Jurkat, Clone E6-1 (cell line): ENCODE measurements around the gene POU4F2. TPM values are rescaled to one million over a fixed set of nuclear protein-coding genes. Genes with fewer than 3 reads are reported as not detected.

Experiments used
- DNase-seq: peaks from one replicate; pipeline ENCODE4 v3.0.0-alpha.2; 2011; ENCODE audit warnings: low read depth, low spot score
- H3K4me3 ChIP-seq: 2 replicates; pipeline ENCODE4 v1.5.1; 2011; ENCODE audit warnings: mild to moderate bottlenecking, low read length, control low read depth, moderate library complexity
- polyA plus RNA-seq: library from polyadenylated mRNA; unstranded; fragments of >200 nt; gene quantifications from one replicate; pipeline ENCODE4 v1.2.1, GENCODE V29; 2012; ENCODE audit warnings: missing spikeins; ENCODE audit not compliant: insufficient read length, insufficient read depth

Gene POU4F2
- not detected for polyA plus RNA-seq

DNA sequence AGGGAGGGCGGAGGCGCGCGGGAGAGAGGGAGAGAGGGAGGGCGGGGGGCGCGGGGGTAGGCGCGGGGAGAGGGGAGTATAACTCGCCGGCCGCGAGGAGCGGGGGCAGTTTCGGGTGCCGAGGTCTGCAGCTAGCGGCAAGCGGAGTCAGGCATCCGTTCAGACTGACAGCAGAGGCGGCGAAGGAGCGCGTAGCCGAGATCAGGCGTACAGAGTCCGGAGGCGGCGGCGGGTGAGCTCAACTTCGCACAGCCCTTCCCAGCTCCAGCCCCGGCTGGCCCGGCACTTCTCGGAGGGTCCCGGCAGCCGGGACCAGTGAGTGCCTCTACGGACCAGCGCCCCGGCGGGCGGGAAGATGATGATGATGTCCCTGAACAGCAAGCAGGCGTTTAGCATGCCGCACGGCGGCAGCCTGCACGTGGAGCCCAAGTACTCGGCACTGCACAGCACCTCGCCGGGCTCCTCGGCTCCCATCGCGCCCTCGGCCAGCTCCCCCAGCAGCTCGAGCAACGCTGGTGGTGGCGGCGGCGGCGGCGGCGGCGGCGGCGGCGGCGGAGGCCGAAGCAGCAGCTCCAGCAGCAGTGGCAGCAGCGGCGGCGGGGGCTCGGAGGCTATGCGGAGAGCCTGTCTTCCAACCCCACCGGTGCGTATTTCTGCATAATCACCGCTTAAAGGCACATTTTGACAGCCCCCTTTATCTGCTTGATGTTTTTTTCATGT is at the start of gene POU4F2:
Gene POU4F2, plus strand, starts transcription at position 108 of the 720 bp plus-strand sequence. Its CDS starts 248 bp downstream, at position 356.
- no peak for DNase-seq
- no peak within 1 kb of the TSS for H3K4me3 ChIP-seq

GRCh38 chr4:146590801-146591200 is 47.9 kb upstream of the POU4F2 start:
- no peak overlapping the region for H3K4me3 ChIP-seq
- DNase-seq, result no peak

GRCh38 chr4:146592019-146592418 is 46.7 kb upstream of the POU4F2 start:
- H3K4me3 ChIP-seq, result no peak overlapping the region
- no peak for DNase-seq

- DNase-seq, result no peak
- no peak overlapping the region for H3K4me3 ChIP-seq
These were observed 5.8 kb upstream of the POU4F2 start for GRCh38 chr4:146632770-146633470.

- H3K4me3 ChIP-seq, result no peak overlapping the region
- DNase-seq, result no peak
These were observed 5.3 kb upstream of the POU4F2 start for GRCh38 chr4:146633471-146633800.

DNA sequence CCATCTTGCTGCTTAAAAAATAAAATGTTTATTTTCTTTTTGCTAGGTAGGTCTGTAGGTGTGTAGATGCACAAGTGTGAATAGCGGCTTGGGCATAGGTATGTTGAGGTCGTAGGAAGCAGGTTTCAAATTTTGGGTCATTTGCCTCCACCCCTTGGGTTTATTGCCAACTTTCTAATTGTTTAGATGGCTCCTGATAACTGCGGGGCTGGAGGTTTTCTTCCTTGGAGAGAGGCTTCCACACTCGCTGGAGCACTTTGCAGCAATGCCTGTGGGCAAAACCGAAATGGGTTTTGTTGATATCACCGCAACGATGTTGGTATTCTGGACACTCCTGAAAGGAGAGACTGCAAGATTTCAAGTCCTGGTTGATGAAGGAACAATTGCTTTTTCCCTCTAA is 3.9 kb upstream of the POU4F2 start:
- no peak overlapping the region for H3K4me3 ChIP-seq
- DNase-seq, result no peak

GRCh38 chr4:146637621-146638332 is 916 bp upstream of the POU4F2 start:
- no peak for DNase-seq
- H3K4me3 ChIP-seq, result no peak overlapping the region

DNA sequence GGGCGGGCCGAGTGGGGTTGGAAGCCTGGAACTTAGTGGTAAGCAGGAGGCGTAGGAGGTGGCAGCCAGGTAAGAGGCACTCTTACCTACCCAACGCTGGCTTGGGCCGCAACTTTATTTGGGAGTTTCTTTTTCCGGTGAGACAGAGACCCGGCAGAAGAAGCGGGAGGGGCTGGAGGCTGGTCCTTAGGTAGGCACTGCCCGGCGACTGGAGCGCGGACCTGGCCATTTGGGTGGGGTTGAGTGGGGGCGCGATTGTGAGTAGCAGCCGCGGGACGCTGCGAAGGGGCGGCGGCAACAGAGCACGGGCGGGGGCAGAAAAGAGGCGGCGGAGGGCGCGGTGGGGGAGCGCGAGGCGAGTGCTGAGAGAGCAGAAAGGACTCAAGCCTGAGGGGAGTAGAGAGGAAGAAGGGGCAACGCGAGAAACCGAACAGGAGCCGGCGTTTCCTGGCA is 334 bp upstream of the POU4F2 start:
- no peak for DNase-seq
- H3K4me3 ChIP-seq, result no peak overlapping the region

GRCh38 chr4:146639506-146639932 is 826 bp downstream of the POU4F2 start:
- DNase-seq, result no peak
- no peak overlapping the region for H3K4me3 ChIP-seq

DNA sequence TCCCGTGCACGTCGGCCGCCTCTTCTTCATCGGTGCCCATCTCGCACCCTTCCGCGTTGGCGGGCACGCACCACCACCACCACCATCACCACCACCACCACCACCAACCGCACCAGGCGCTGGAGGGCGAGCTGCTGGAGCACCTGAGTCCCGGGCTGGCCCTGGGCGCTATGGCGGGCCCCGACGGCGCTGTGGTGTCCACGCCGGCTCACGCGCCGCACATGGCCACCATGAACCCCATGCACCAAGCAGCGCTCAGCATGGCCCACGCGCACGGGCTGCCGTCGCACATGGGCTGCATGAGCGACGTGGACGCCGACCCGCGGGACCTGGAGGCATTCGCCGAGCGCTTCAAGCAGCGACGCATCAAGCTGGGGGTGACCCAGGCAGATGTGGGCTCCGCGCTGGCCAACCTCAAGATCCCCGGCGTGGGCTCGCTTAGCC is 1.4 kb downstream of the POU4F2 start:
- no peak overlapping the region for H3K4me3 ChIP-seq
- no peak for DNase-seq

- no peak overlapping the region for H3K4me3 ChIP-seq
- no peak for DNase-seq
These were observed 1.9 kb downstream of the POU4F2 start for GRCh38 chr4:146640465-146641061.

DNA sequence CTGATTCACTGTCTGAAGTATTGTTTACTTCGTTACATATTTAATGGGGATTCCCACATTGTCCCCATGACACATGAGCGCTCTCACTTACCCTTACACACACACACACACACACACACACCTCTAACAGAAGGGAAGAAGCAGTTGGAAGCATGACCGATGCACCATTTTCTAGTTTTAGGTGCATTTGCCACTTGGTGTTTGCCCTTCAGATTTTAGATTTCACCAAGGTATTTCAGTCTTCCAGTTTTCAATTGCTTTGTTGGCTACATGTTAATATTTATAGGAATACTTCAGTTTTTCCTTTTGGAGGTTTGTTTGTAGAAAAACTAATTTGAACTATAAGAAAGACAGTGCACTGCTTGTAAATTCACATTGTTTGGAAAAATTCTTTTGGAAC is 3.1 kb downstream of the POU4F2 start:
- no peak for DNase-seq
- no peak overlapping the region for H3K4me3 ChIP-seq

DNA sequence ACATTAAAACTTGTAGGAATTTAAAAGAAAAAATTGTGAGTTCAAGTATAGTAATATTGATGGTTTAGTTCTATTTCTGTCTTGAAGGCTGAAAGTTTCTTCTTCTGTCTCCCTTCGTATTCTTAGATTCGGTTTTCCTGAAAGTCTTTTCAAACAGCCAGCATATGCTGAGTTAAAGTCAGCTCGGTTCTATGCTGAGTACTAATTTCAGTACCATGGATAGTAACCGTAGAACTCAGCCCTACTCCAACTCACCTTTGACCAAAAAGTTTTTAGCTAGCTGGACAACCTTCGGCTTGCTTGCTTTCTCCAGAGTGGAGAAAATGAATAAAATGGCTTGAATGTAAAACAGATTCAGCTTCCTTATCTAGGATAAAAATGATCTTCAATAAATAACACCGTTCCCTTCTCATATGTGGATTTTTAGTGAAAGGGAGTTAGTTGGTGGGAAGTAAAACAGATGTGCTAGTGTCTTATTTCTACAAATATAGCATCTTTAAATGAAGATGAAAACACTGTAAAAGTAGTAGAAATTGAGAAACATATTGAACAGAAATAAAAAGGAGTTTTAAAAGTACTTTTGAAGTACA is 5.2 kb downstream of the POU4F2 start:
- DNase-seq, result peak; percentile 25
- H3K4me3 ChIP-seq, result no peak overlapping the region

DNA sequence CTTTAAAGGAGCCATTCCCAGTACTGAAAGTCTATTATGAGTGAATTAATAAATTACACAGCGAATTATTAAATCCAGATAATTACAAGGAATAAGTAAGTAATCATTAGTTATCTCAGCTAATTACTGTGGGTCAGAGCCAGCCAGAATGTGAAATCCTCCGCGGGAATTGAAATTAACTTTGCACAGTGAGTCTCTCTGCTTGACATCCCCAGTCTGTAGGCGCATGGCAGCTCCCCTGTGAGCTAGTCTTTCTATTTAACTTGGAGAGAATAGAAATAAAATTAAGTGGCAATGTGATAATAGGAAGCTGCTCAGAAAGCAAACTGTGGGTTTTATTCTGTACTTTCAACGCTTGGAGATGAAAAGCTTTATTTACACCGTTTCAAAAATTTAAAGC is 7.2 kb downstream of the POU4F2 start:
- H3K4me3 ChIP-seq, result no peak overlapping the region
- no peak for DNase-seq

DNA sequence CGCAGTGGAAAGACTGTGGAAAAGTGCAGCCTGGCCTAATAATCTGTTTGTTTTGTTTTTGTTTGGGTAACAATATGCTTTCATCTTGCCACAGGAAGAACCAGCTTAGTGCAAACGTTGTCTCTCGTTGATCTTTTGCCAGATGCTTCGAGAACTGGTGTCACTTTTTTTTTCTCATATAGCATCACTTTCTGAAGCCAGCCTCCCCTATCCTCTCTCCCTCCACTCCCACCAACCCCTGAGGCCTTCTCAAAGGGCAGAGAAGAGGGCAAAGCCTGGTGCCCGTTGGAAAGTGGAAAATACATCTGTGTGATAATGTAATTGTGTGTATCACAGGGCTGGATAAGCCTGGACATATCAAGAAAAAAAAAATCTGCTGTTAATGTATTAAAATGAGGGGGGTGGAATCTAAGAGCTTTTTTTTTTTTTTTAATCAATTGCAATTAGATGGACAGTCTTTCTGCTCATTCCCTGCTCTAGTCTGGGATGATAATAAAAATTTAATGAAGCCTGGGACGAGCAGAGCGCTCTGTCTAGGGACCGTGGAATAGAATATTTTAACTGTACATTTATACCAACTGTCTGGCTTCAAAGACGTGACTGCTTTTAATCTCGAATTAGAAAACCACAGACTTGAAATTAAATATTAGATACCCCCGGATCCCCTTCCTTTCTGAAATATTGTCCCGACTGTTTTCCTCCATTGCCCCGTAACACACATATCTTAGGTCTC is 8.1 kb downstream of the POU4F2 start:
- DNase-seq, result peak; percentile 2
- no peak overlapping the region for H3K4me3 ChIP-seq

DNA sequence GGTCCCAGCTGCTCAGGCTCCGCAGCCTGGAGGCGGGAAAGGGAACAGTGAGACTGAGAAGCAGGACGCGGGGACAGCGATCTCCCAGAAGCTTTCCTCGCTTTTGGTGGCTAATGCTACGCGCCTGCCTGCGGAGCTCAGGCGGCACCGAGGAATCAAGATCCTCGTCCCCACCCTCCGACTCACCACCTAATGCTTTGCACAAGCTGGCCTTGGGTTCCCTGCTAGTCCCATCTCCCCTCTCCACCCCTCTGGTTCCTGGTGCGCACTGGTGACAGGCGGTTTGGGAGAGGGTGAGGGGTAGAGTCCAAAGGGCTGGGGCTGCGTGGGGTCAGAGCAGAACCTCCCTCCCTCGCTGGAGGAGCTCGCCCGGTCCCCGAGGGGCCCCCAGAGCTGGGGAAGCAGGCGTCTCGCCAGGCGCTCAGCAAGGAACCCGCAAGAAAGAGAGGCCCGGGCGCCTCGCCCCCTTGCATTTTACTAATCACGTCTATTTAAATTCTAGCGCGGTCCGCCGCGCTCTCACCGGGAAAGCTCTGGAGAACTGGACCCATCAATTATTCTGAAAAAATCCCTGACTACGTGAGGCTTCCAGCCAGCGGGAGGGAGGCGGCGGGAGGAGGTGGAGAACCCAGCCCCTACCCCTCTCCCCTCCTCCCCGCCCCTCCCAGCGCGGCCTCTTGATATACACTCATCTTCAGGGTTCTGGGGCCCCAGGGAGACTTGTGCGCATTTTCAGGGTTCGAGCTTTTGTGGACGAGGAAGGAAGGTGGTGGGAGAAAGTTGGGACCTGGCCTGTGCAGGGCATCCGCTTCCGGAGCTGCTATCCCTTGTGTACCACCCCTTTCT is 9.1 kb downstream of the POU4F2 start:
- no peak for DNase-seq
- H3K4me3 ChIP-seq, result no peak overlapping the region

DNA sequence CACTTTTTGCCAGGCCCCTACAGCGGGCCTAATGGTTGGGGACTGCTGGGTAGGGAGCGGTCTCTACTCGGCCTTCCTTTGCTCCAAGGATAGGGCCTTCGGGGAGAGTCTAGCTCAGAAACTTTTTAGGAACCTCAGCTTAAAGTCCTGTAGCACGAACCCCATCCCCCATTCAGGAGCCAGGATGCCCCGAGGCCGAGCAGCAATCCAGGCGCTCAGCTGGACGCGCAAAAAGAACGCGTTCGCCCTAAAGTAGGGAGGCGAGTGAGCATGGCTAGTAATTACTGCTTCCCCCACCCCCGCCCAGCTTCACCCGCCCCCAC is 9.7 kb downstream of the POU4F2 start:
- no peak overlapping the region for H3K4me3 ChIP-seq
- DNase-seq, result no peak

DNA sequence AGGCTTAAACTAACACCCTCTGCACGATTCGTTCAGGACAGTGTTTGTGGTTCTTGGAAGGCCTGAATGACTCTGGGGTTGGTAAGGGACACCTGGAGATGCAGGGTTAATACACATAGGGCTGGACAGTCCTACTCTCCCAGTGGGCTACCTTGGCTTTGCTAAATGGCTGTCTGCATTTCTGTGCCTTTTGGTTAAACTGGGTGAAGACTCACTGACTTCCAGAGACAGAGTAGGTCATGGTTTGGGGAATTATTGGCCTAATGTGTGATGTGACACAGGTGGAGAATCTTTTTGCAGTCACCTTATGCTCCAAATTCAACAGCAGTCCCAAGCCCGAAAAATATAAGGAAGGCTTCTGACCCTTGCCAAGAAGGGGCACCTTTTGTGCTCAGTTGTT is 10.5 kb downstream of the POU4F2 start:
- no peak overlapping the region for H3K4me3 ChIP-seq
- DNase-seq, result no peak
